Measurements from ENCODE around the gene ZFAND5. TPM values are rescaled to one million over a fixed set of nuclear protein-coding genes. Genes with fewer than 3 reads are reported as not detected.

The ZFAND5 gene
- total and polyA plus RNA-seq, 2 experiments from 2014 or later = 138 to 216 TPM

GRCh38 chr9:72384710-72385485, 19.9 kb upstream of the ZFAND5 start:
- no peaks in the 10 kb centered on the region for H4K20me1 ChIP-seq (replicated peaks; ENCODE audit: insufficient read depth)
- no peak for ATAC-seq
- H3F3A ChIP-seq (replicated peaks; ENCODE audit: low read depth) = no peaks in the 10 kb centered on the region
- no peaks in the 10 kb centered on the region for H3K27me3 ChIP-seq (ENCODE audit: insufficient read depth)
- no peak overlapping the region for H3K27ac Mint-ChIP-seq
- H3K9me2 ChIP-seq (ENCODE audit: insufficient read depth) = no peaks in the 10 kb centered on the region
- TF ChIP-seq REST (IDR thresholded peaks at IDR 0.05; ENCODE audit: unreplicated experiment) (no peak), CTCF (conservative IDR thresholded peaks at IDR 0.05; ENCODE audit: low read depth in 2 of 2) (no peak), ZNF462 (CRISPR knock-in tag; IDR thresholded peaks at IDR 0.05) (no peak), CREB1 (CRISPR knock-in tag; IDR thresholded peaks at IDR 0.05; ENCODE audit: low read depth) (no peak), ZNF114 (CRISPR knock-in tag; IDR thresholded peaks at IDR 0.05) (no peak), POLR2AphosphoS5 (IDR thresholded peaks at IDR 0.05; ENCODE audit: low read depth) (no peak), JUNB (IDR thresholded peaks at IDR 0.05; ENCODE audit: unreplicated experiment) (no peak), NANOG (IDR thresholded peaks at IDR 0.05; ENCODE audit: borderline replicate concordance) (no peak), EZH2 (IDR thresholded peaks at IDR 0.05; ENCODE audit: low read depth, unreplicated experiment) (no peak)
- H3K9me3 Mint-ChIP-seq = peaks cover 4% of the 10 kb centered on the region; the same call in 1 of the 3 replicates
- H2AFZ ChIP-seq = peak overlapping the region; percentile 19; the same call in 1 of the 2 replicates
- H3K4me1 ChIP-seq (ENCODE audit: insufficient read depth) = peaks cover 6% of the 10 kb centered on the region
- H3K36me3 ChIP-seq (ENCODE audit: insufficient read depth) = no peaks in the 10 kb centered on the region
- no peak overlapping the region for H3K4me3 ChIP-seq
- no peak overlapping the region for H3K27ac ChIP-seq (ENCODE audit: low read depth)
- DNase-seq (ENCODE audit: low spot score) = no peak
- H3K4me1 Mint-ChIP-seq = peaks cover 3% of the 10 kb centered on the region; the same call in 2 of the 3 replicates
- H3K4me3 Mint-ChIP-seq = no peak overlapping the region
- no peaks in the 10 kb centered on the region for H3K79me2 ChIP-seq (replicated peaks; ENCODE audit: insufficient read depth)
- H3K4me2 ChIP-seq = no peak overlapping the region
- no peaks in the 10 kb centered on the region for H3K27me3 Mint-ChIP-seq (ENCODE audit: insufficient read depth, low read depth, poor library complexity)
- no peaks in the 10 kb centered on the region for H3K36me3 Mint-ChIP-seq (ENCODE audit: low read depth)
